Measurements from ENCODE around the gene ASIC2.

ASIC2 gene

GRCh38 chr17:33009636-33010035 lies 283.5 kb downstream of the ASIC2 start:
- H3K79me2 ChIP-seq (ENCODE audit: control insufficient read depth, low read length), result no peaks in the 10 kb centered on the region
- H3K4me1 ChIP-seq (ENCODE audit: control insufficient read depth, low read length), result no peaks in the 10 kb centered on the region
- no peaks in the 10 kb centered on the region for H3K9me2 ChIP-seq (replicated peaks; ENCODE audit: control insufficient read depth, low read length)
- H3K27me3 ChIP-seq (ENCODE audit: control insufficient read depth, low read length), result no peaks in the 10 kb centered on the region
- no peaks in the 10 kb centered on the region for H3K36me3 ChIP-seq (ENCODE audit: control insufficient read depth, low read length)
- no peak overlapping the region for H3K4me2 ChIP-seq (ENCODE audit: low read length)
- no peak overlapping the region for H3K4me3 ChIP-seq (ENCODE audit: low read length)
- no peak overlapping the region for H3K27ac ChIP-seq (ENCODE audit: low read depth, low read length)
- no peaks in the 10 kb centered on the region for H4K20me1 ChIP-seq (ENCODE audit: control insufficient read depth, insufficient read depth, low read depth, low read length)
- H3F3A ChIP-seq (ENCODE audit: control insufficient read depth, insufficient read depth), result no peaks in the 10 kb centered on the region
- no peak for TF ChIP-seq EZH2phosphoT487 (IDR thresholded peaks at IDR 0.05; ENCODE audit: borderline replicate concordance, low read length)
- no peak for TF ChIP-seq CTCF (IDR thresholded peaks at IDR 0.05; ENCODE audit: low read depth, low read length, poor library complexity, severe bottlenecking)
- H3K9me3 ChIP-seq (ENCODE audit: control insufficient read depth, insufficient read depth, low read length), result no peaks in the 10 kb centered on the region

DNA sequence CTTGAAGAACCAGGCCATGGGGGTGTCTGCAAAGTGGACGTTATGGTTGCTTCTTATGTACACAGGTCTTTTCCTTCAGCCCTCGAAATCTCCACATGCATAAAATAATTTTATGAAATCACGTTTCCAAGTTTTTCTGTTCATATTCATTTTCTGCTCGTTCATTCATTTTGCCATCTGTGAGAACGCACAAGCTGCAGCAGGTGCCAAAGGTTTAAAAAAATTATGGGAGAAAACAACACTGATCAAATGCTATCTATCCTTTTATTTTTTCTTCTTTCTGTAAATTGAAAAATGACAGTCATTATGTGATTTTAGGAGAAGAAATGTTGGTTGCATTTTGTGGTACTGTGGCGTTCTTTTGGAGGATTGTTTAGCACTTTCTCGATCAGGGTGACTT lies 285.9 kb downstream of the ASIC2 start:
- no peaks in the 10 kb centered on the region for H3K4me1 ChIP-seq (ENCODE audit: control insufficient read depth, low read length)
- no peaks in the 10 kb centered on the region for H3K9me3 ChIP-seq (ENCODE audit: control insufficient read depth, insufficient read depth, low read length)
- TF ChIP-seq CTCF (IDR thresholded peaks at IDR 0.05; ENCODE audit: low read depth, low read length, poor library complexity, severe bottlenecking) (no peak), EZH2phosphoT487 (IDR thresholded peaks at IDR 0.05; ENCODE audit: borderline replicate concordance, low read length) (no peak)
- H3F3A ChIP-seq (ENCODE audit: control insufficient read depth, insufficient read depth), result no peaks in the 10 kb centered on the region
- H3K9me2 ChIP-seq (replicated peaks; ENCODE audit: control insufficient read depth, low read length), result no peaks in the 10 kb centered on the region
- H3K4me2 ChIP-seq (ENCODE audit: low read length), result no peak overlapping the region
- H3K36me3 ChIP-seq (ENCODE audit: control insufficient read depth, low read length), result no peaks in the 10 kb centered on the region
- H3K79me2 ChIP-seq (ENCODE audit: control insufficient read depth, low read length), result no peaks in the 10 kb centered on the region
- H3K27ac ChIP-seq (ENCODE audit: low read depth, low read length), result no peak overlapping the region
- no peak overlapping the region for H3K4me3 ChIP-seq (ENCODE audit: low read length)
- no peaks in the 10 kb centered on the region for H3K27me3 ChIP-seq (ENCODE audit: control insufficient read depth, low read length)
- H4K20me1 ChIP-seq (ENCODE audit: control insufficient read depth, insufficient read depth, low read depth, low read length), result no peaks in the 10 kb centered on the region

GRCh38 chr17:33002246-33002645 lies 290.8 kb downstream of the ASIC2 start:
- Histone ChIP-seq H3K36me3 (ENCODE audit: control insufficient read depth, low read length) (no peaks in the 10 kb centered on the region), H3F3A (ENCODE audit: control insufficient read depth, insufficient read depth) (no peaks in the 10 kb centered on the region), H3K27me3 (ENCODE audit: control insufficient read depth, low read length) (0 out of 2 replicates have a peak, but pooled peaks cover 2% of the 10 kb centered on the region), H3K27ac (ENCODE audit: low read depth, low read length) (no peak overlapping the region), H3K4me3 (ENCODE audit: low read length) (no peak overlapping the region), H3K79me2 (ENCODE audit: control insufficient read depth, low read length) (no peaks in the 10 kb centered on the region), H3K4me2 (ENCODE audit: low read length) (no peak overlapping the region), H4K20me1 (ENCODE audit: control insufficient read depth, insufficient read depth, low read depth, low read length) (no peaks in the 10 kb centered on the region), H3K9me3 (ENCODE audit: control insufficient read depth, insufficient read depth, low read length) (no peaks in the 10 kb centered on the region), H3K4me1 (ENCODE audit: control insufficient read depth, low read length) (no peaks in the 10 kb centered on the region), H3K9me2 (replicated peaks; ENCODE audit: control insufficient read depth, low read length) (no peaks in the 10 kb centered on the region)
- TF ChIP-seq EZH2phosphoT487 (IDR thresholded peaks at IDR 0.05; ENCODE audit: borderline replicate concordance, low read length) (no peak), CTCF (IDR thresholded peaks at IDR 0.05; ENCODE audit: low read depth, low read length, poor library complexity, severe bottlenecking) (no peak)

DNA sequence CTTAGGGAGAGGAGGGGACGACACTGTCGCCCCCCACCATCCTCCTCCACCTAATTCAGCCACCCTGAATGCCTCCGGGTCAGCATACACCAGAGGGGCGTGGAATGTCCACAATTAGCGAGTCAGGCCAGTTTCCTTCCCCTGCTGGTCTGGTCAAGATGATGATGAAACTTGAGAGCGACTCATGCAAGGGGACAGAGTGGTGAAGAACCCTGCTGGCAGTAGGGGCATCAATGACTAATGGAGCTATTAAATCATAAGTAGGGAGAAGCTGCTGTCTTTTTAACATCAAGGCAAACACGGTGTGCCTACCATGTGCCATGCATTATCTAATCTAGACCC lies 294.2 kb downstream of the ASIC2 start:
- no peak overlapping the region for H3K27ac ChIP-seq (ENCODE audit: low read depth, low read length)

More for the DNA sequence above, 294.2 kb downstream of the ASIC2 start:
- Histone ChIP-seq H3K79me2 (ENCODE audit: control insufficient read depth, low read length) (no peaks in the 10 kb centered on the region), H3F3A (ENCODE audit: control insufficient read depth, insufficient read depth) (no peaks in the 10 kb centered on the region), H3K27me3 (ENCODE audit: control insufficient read depth, low read length) (0 out of 2 replicates have a peak, but pooled peaks cover 2% of the 10 kb centered on the region), H4K20me1 (ENCODE audit: control insufficient read depth, insufficient read depth, low read depth, low read length) (no peaks in the 10 kb centered on the region), H3K4me1 (ENCODE audit: control insufficient read depth, low read length) (no peaks in the 10 kb centered on the region), H3K4me2 (ENCODE audit: low read length) (no peak overlapping the region), H3K36me3 (ENCODE audit: control insufficient read depth, low read length) (no peaks in the 10 kb centered on the region), H3K4me3 (ENCODE audit: low read length) (no peak overlapping the region), H3K9me3 (ENCODE audit: control insufficient read depth, insufficient read depth, low read length) (no peaks in the 10 kb centered on the region), H3K9me2 (replicated peaks; ENCODE audit: control insufficient read depth, low read length) (no peaks in the 10 kb centered on the region)
- no peak for TF ChIP-seq EZH2phosphoT487 (IDR thresholded peaks at IDR 0.05; ENCODE audit: borderline replicate concordance, low read length)
- no peak for TF ChIP-seq CTCF (IDR thresholded peaks at IDR 0.05; ENCODE audit: low read depth, low read length, poor library complexity, severe bottlenecking)
